Spleen (tissue), 7 donors: Measurements from ENCODE around the gene MPZL2.
"Not testable (repeated sequence)": the region's sequence is repeated elsewhere in the genome, so short reads cannot be mapped to it uniquely, and the experiment has no call there.

ENCODE experiments used
- CTCF ChIP-seq, 11 experiments: fragments of 200-600 bp in 7 of 11; fragments of 450-650 bp in 4 of 11; sonication (generic) in 4 of 11; IDR thresholded peaks in 8 of 11; conservative IDR thresholded peaks in 3 of 11; 1 replicate in 7 of 11; 2 replicates in 4 of 11; pipeline versions ENCODE4 v1.4.0 to v1.8.0; 2016 to 2021; ENCODE audit warnings: antibody characterized with exemption in 11 of 11, inconsistent platforms in 4 of 11, mild to moderate bottlenecking in 1 of 11
- POLR2A ChIP-seq, 3 donors: fragments of 450-650 bp; IDR thresholded peaks; one replicate each; pipeline ENCODE4 v1.5.1; 2017; ENCODE audit warnings: antibody characterized with exemption in 3 of 3, mild to moderate bottlenecking in 1 of 3
- POLR2AphosphoS5 ChIP-seq, 3 donors: sonication (generic); formaldehyde crosslinking; IDR thresholded peaks; one replicate each; pipeline ENCODE4 v1.5.1; 2017; ENCODE audit warnings: antibody characterized with exemption in 3 of 3
- donor health status: DM: no; HTN: no; CAD: no; lungs with moderate emphysema.
- donor health status: DM: no; HTN: no; CAD: no.
- donor health status: DM: no; HTN: no; CAD: no.

DNA sequence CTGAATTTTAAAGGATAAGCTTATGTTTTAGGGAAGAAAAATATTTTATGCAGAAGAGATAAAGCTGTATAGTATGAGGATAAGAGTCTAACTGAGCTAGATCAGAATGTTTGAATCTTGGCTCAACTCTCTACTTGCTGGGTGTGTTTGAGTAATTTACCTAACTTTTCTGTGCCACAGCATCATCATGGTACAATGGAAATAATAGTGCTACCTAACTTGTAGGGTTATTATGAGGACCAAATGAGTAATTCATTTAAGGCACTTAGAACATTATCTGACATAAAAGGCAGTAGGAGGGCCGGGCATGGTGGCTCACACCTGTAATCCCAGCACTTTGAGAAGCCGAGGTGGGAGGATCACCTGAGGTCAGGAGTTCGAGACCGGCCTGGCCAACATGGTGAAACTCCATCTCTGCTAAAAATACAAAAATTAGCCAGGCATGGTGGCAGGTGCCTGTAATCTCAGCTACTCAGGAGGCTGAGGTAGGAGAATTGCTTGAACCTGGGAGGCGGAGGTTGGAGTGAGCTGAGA is 45.0 kb upstream of the MPZL2 start:
- TF ChIP-seq POLR2A (IDR thresholded peaks at IDR 0.05); CTCF (IDR thresholded peaks at IDR 0.05 in 8 of 11, conservative IDR thresholded peaks at IDR 0.05 in 3 of 11); POLR2AphosphoS5 (IDR thresholded peaks at IDR 0.05): not testable (repeated sequence)
